Suprapubic skin (tissue), 4 donors: Measurements from ENCODE around the gene FSD2. TPM values are rescaled to one million over a fixed set of nuclear protein-coding genes. Genes with fewer than 3 reads are reported as not detected.

Source experiments
- DNase-seq, 2 donors: peaks; one replicate each; pipeline ENCODE4 v3.0.0-alpha.2; 2019; ENCODE audit warnings: low spot score in 2 of 2
- H3K27ac ChIP-seq: fragments of 200-600 bp; sonication (generic); one replicate; pipeline ENCODE4 v1.5.1; 2019
- H3K27me3 ChIP-seq: fragments of 200-600 bp; sonication (generic); one replicate; pipeline ENCODE4 v1.5.1; 2019
- H3K36me3 ChIP-seq: fragments of 200-600 bp; sonication (generic); one replicate; pipeline ENCODE4 v1.5.1; 2019
- H3K4me1 ChIP-seq: fragments of 200-600 bp; sonication (generic); one replicate; pipeline ENCODE4 v1.5.1; 2019
- H3K4me3 ChIP-seq: fragments of 200-600 bp; sonication (generic); one replicate; pipeline ENCODE4 v1.5.1; 2019; ENCODE audit warnings: mild to moderate bottlenecking
- H3K9me3 ChIP-seq: fragments of 200-600 bp; sonication (generic); one replicate; pipeline ENCODE4 v1.5.1; 2019
- EP300 ChIP-seq: sonication (generic); formaldehyde crosslinking; IDR thresholded peaks from one replicate; pipeline ENCODE4 v1.6.1; 2017; ENCODE audit warnings: antibody characterized with exemption
- POLR2A ChIP-seq, 2 donors: fragments of 450-650 bp; IDR thresholded peaks; one replicate each; pipeline ENCODE4 v1.6.1; 2017; ENCODE audit warnings: antibody characterized with exemption in 2 of 2, mild to moderate bottlenecking in 2 of 2, moderate library complexity in 2 of 2
- POLR2AphosphoS5 ChIP-seq, 3 donors: sonication (generic); formaldehyde crosslinking; IDR thresholded peaks; one replicate each; pipeline ENCODE4 v1.6.1; 2017; ENCODE audit warnings: antibody characterized with exemption in 3 of 3
- WGBS: methylation state at CpG from one replicate; pipeline ENCODE4 v1.1.5; 2018; 5-methylcytosine and 5-hydroxymethylcytosine counted together
- total RNA-seq, 4 donors: library from RNA; depleted of rRNA; stranded (reverse); fragments of >200 nt; gene quantifications; one replicate each; pipeline ENCODE4 v1.1.0, GENCODE V29; 2016
- TF ChIP-seq, protein P1 (sequence below), 2 donors: fragments of 200-600 bp in 1 of 2; fragments of 450-650 bp in 1 of 2; sonication (generic) in 1 of 2; IDR thresholded peaks; one replicate each; pipeline ENCODE4 v1.5.1; 2016 to 2019; ENCODE audit warnings: antibody characterized with exemption in 2 of 2, mild to moderate bottlenecking in 1 of 2, moderate library complexity in 1 of 2

The FSD2 gene
- total RNA-seq, 4 donors from 2014 or later: 0.40 TPM; not detected in 3

GRCh38 chr15:82835391-82835917, 29.6 kb upstream of the FSD2 start:
- TF ChIP-seq, protein P1, sequence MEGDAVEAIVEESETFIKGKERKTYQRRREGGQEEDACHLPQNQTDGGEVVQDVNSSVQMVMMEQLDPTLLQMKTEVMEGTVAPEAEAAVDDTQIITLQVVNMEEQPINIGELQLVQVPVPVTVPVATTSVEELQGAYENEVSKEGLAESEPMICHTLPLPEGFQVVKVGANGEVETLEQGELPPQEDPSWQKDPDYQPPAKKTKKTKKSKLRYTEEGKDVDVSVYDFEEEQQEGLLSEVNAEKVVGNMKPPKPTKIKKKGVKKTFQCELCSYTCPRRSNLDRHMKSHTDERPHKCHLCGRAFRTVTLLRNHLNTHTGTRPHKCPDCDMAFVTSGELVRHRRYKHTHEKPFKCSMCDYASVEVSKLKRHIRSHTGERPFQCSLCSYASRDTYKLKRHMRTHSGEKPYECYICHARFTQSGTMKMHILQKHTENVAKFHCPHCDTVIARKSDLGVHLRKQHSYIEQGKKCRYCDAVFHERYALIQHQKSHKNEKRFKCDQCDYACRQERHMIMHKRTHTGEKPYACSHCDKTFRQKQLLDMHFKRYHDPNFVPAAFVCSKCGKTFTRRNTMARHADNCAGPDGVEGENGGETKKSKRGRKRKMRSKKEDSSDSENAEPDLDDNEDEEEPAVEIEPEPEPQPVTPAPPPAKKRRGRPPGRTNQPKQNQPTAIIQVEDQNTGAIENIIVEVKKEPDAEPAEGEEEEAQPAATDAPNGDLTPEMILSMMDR (IDR thresholded peaks at IDR 0.05): no peak
- no peak for TF ChIP-seq POLR2AphosphoS5 (IDR thresholded peaks at IDR 0.05)
- no peak for TF ChIP-seq POLR2A (IDR thresholded peaks at IDR 0.05)
- TF ChIP-seq EP300: no peak
- H3K4me3 ChIP-seq: no peak overlapping the region
- peaks cover 10% of the 10 kb centered on the region for H3K4me1 ChIP-seq
- DNase-seq: no peak
- peaks cover 78% of the 10 kb centered on the region for H3K36me3 ChIP-seq
- WGBS: 100% methylated on average over 4 of the region's 7 CpGs
- no peaks in the 10 kb centered on the region for H3K27me3 ChIP-seq
- no peak overlapping the region for H3K27ac ChIP-seq
- no peaks in the 10 kb centered on the region for H3K9me3 ChIP-seq

DNA sequence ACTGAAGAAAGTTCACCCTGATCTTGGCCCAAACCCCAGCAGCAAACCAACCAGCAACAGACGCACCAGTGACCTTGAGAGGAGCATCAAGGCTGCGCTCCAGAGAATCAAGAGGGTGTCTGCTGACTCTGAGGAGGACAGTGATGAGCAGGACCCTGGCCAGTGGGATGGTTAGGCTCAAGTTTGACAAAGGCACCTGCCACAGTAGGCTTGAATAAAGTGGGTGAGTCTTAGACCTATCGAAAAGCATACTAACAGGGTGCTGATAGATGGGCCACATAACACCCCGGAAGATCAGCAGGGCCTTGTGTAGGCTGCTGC, 27.5 kb upstream of the FSD2 start:
- Histone ChIP-seq H3K27me3 (no peaks in the 10 kb centered on the region), H3K4me1 (peaks cover 10% of the 10 kb centered on the region), H3K9me3 (no peaks in the 10 kb centered on the region), H3K36me3 (peaks cover 97% of the 10 kb centered on the region), H3K4me3 (no peak overlapping the region), H3K27ac (no peak overlapping the region)
- 97% methylated on average over 4 of the region's 4 CpGs for WGBS
- DNase-seq: no peak
- TF ChIP-seq POLR2A (IDR thresholded peaks at IDR 0.05) (no peak), POLR2AphosphoS5 (IDR thresholded peaks at IDR 0.05) (no peak), EP300 (no peak)
- TF ChIP-seq, protein P1 (IDR thresholded peaks at IDR 0.05): no peak

DNA sequence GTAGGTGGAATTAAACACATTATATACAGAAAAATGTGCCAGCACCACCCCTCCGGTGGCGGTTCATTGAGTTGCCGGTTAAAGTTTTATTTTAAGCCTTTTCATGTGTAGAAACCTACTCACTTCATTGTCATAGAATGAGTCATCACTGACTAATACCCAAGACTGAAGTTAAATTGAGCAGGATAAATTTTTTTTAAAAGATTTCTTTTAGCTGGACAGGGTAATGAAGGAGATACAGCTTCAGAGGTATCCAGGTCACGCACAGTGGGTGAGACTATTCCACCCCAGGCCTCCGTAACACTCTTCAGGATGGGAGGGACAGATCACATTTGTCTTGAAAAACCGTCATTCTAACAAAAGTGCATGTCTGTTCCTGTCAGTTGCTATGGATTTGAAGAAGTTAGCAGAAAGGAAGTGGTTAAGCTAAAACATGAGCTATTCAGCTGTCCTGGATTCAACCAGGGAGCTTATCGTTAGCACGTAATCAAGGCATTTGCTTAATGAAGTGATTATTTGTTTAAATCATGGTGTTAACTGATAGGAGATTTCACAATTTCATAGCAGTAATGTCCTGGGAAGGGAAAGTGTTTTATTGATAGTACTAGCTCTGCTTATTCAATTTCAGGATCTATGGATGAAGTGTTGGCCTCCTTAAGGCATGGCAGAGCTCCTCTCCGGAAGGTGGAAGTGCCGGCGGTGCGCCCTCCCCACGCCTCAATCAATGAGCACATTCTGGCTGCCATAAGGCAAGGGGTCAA, 26.9 kb upstream of the FSD2 start:
- TF ChIP-seq, protein P1 (IDR thresholded peaks at IDR 0.05): no peak
- TF ChIP-seq POLR2AphosphoS5 (IDR thresholded peaks at IDR 0.05) (no peak), EP300 (no peak), POLR2A (IDR thresholded peaks at IDR 0.05) (no peak)
- H3K27me3 ChIP-seq: no peaks in the 10 kb centered on the region
- no peaks in the 10 kb centered on the region for H3K9me3 ChIP-seq
- no peak overlapping the region for H3K4me3 ChIP-seq
- 60% methylated on average over 13 of the region's 13 CpGs for WGBS
- DNase-seq: no peak
- H3K27ac ChIP-seq: no peak overlapping the region
- peaks cover 97% of the 10 kb centered on the region for H3K36me3 ChIP-seq
- peaks cover 10% of the 10 kb centered on the region for H3K4me1 ChIP-seq

- peaks cover 98% of the 10 kb centered on the region for H3K36me3 ChIP-seq
- no peak overlapping the region for H3K27ac ChIP-seq
- DNase-seq: no peak
Observed at GRCh38 chr15:82831894-82832600, 26.2 kb upstream of the FSD2 start.

More at GRCh38 chr15:82831894-82832600, 26.2 kb upstream of the FSD2 start:
- TF ChIP-seq EP300 (no peak), POLR2A (IDR thresholded peaks at IDR 0.05) (no peak), POLR2AphosphoS5 (IDR thresholded peaks at IDR 0.05) (no peak)
- TF ChIP-seq, protein P1 (IDR thresholded peaks at IDR 0.05): no peak
- H3K4me3 ChIP-seq: no peak overlapping the region
- H3K4me1 ChIP-seq: peaks cover 10% of the 10 kb centered on the region
- no peaks in the 10 kb centered on the region for H3K27me3 ChIP-seq
- H3K9me3 ChIP-seq: no peaks in the 10 kb centered on the region
- WGBS: 91% methylated on average over 5 of the region's 5 CpGs
